ENCODE results near the gene MOGAT3.

The MOGAT3 gene

DNA sequence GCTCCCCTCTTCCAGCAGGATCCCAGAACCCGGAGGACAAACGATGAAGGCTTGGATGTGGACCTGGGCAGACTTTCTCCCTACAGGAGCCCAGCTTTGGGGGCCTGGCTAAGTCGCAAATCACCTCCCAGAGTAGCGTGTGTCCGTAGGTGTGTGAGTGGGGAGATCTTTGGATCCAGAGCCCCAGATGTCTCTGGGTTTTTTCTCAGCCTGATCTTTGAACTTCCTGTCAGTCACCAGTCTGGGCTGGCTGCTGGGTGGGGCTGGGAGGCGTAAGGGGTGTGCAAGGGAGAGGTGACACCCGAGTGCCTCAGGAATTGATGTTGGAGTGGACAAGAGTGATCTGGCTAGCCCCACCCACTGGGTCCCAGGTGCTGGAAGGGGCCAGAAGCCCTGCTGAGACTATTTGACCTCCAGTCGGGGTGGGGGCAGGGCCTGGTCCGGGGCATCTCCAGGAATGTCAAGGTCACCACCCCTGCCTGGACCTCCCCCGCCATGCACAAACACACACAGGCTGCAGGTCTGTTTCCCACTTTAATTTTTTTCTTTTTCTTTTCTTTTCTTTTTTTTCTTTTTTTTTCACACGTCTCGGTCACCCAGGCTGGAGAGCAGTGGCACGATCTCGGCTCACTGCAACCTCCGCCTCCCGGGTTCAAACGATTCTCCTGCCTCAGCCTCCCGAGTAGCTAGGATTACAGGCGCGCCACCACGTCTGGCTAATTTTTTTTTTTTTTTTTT lies at the start of gene MOGAT3:
Gene MOGAT3 (minus strand): TSS at position 175 of the 738 bp plus-strand sequence. CDS start 182 bp downstream, outside the sequence.
- no peak for DNase-seq

GRCh38 chr7:101250324-101250723 lies 49.5 kb upstream of the MOGAT3 start:
- no peak for DNase-seq

GRCh38 chr7:101248276-101248675 lies 47.4 kb upstream of the MOGAT3 start:
- DNase-seq: no peak

DNA sequence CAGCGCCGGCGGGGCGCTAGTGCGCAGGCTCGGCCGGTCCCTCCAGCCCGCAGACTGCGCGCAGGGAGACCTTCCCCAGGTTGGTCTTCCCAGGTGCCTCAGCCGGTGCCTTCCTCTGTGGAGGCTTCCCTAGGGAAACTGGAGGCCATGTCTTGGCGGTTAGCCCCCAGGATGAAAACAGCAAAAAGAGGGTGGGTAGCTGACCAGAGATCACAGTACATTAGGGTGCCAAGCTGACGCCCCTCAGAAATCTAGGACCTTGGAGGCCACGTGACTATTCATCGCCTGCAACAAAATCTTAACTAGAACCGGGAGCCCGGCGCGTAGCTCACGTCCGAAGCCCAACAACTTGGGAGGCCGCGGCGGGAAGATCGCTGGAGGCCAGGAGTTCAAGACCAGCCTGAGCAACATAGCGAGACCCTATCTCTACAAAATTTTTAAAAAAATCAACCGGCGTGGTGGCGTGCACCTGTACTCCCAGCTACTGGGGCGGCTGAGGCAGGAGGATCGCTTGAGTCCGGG lies 44.4 kb upstream of the MOGAT3 start:
- DNase-seq: no peak

DNA sequence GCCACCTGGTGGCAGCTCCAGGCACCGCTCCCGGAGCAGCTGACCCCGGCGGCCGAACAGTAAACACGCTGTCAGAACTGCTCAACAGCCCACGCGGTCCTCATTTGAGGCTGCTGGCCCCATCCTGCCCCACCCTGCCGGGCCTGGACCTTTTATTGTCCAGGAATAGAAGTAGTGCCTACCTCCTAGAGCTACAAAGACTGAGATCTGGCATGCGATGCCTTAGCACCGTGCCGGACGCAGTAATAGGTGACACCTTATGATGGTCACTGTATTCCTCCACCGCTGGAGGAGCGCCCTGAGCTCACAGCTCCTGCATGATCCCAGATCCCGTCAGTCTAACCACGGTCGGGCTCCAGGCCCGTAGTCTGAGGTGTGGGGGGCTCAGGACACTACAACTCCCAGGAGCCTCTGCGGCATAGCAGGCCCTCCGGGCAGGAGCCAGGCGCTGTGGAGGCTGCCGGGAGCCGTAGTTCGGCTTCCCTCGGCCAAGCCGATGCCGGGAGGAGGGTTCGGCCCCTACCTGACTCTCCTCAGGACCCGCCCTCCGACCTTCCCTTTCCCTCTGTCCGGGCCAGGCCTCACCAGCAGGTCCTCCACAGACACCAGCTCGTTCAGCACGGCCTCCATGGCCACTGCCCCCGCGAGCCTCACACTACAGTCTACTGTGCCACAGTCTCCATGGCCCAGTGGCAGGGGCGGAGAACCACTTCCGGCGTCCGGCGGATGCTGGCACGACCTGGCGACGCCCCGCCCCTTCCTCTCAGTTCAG lies 43.7 kb upstream of the MOGAT3 start, which contains the start of gene FIS1:
Gene FIS1 (minus strand): TSS at position 707 of the 772 bp plus-strand sequence. CDS start 77 bp downstream, at position 630.
- peak; percentile 92 for DNase-seq

GRCh38 chr7:101243646-101244374 lies 43.0 kb upstream of the MOGAT3 start:
- no peak for DNase-seq

DNA sequence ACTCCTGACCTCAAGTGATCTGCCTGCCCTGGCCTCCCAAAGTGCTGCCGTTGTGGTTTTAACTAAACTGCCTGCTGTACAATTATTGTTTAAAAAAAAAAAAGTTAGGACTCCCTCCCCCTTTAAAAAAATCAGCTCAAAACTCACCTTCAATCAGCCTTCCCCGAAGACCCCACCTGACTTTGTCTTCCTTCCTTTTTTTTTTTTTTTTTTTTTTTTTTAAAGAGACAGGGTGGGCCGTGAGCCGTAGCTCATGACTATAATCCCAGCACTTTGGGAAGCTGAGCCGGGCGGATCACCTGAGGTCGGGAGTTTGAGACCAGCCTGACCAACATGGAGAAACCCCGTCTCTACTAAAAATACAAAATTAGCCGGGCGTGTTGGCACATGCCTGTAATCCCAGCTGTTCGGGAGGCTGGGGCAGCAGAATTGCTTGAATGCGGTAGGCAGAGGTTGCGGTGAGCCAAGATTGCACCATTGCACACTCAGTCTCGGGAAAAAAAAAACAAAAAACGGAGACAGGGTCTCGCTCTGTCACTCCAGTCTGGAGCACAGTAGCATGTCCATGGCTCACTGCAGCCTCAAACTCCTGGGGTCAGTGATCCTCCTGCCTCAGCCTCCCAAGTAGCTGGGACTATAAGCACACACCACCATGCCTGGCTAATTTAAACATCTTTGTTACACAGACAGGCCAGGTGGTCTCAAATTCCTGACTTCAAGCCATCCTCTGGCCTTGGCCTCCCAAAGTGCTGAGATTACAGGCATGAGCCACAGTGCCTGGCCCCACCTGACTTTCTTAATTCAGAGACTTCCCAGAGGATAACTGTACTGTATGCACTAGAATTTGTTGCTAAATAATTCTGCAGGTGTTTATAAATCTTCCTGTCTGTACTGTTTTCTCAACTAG lies 40.9 kb upstream of the MOGAT3 start:
- no peak for DNase-seq

GRCh38 chr7:101241015-101241363 lies 40.2 kb upstream of the MOGAT3 start:
- no peak for DNase-seq

DNA sequence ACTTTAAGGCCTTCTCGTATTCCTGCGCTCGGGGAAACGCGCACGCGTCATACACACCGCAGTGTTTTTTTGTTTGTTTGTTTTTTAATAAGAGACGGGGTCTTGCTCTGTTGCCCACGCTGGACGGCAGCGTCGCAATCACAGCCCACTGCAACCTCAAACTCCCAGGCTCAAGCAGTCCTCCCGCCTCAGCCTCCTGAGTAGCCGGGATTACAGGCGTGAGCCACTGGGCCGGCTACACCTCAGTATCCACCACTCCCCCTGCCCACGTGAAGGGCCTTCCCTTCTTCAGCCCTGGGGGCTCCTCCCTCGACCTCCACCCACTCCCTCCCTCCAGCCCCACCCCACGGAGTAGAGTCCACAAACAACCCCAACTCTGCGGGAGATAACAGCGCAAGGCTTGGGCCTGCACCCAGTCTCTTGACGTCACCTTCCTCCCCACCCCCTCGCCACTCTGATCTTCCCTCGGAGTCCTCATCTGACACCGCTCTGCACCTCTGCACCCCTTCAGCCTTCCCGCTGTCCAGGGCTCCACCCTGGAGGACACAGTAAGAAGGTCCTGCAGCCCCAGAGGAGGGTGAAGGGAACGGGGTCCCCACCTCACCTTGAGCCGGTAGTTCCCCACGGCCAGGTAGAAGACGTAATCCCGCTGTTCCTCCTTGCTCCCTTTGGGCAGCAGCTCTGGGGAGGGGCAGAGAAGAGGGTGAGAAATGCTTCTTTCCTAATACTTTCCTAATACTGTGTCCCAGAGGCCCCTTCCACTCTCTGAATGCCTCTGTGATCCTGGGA lies 39.6 kb upstream of the MOGAT3 start:
- DNase-seq: no peak

DNA sequence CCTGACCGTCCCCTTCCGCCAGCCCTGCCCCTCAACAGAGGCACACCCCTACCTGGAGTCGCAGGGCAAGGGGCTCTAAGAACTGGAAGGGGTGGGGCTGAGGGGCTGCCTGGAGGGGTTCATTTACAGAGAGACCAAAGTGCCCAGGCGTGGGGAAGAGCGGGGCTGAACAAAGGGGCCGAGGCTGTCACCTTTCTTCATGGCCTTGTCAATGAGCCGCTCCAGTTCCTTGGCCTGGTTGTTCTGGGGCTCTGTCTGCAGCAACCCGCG lies 39.0 kb upstream of the MOGAT3 start:
- no peak for DNase-seq

DNA sequence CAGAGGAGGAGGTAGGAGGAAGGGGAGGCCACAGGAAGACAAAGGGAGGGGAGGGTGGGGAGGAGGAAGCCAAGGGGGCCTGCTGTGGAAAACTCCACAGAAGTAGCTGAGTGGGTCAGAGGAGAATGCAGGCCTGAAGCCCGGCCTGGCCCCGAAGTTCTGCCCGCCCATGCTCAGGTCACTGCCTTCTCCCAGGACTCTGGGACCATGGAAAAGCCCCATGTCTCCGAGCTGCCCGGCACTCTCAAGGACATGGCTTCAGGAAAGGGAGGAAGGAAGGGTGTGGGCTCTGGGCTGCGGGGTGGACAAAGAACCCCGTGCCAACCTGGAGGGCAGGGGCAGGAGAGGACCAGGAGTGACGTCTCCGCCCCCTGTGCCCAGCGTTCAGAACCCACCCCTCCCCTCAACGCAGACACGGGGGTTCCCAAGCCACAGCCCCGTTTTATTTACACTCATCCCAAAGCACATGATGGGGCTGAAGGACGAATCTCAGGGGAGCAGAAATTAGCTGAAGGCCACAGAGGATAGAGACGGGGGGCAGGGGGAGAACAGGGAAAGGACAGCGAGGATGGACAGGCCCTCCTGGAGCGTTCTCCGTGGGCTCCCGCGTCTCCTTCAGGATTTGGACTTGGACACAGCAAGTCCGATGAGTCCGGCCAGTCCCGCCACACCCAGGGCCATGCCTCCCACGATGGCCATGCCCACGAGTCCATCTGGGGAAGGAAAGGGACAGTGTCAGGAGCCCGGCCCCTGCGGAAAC lies 38.5 kb upstream of the MOGAT3 start:
- no peak for DNase-seq

DNA sequence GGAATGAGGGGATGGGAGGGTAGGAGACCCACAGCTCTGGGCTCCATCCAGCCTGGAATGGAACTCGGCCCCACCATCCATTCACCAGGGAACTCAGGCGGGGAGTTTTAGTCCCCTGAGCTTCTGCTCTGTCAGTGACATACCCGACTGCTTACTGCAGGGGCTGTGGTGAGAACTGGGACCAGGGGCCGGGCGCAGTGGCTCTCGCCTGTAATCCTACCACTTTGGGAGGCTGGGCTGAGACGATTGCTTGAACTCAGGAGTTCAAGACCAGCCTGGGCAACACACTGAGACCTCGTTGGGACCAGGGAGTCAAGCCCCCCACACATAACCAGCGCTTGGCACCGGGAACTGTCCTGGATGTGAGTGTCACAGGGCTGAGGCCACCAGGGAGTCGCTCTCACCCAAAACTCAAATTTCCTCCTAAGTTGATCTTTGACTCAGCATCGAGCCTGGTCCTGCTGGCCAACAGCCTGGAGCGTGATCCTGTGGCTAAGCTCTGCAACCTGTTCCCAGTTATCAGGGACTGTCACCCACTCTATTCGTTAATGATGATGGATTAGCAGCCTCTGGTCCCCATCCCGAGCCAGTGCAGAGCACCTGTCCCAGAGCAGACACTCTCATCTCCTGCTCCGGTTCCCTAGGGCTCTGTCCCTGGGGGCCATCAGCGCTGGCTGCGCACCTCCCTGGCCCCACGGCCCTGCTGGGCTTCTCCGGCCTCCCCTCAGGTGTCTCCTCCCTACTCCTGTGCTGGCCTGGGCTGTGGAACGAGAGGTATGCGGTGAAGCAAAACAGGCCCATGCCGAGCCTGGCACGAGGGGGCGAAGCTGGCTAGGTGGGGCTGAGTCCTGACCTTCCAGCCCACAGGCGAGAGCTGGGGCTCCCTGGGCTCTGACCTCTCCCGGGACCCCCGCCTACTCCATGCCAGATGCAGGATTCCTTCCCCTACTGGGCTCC lies 37.7 kb upstream of the MOGAT3 start:
- no peak for DNase-seq

DNA sequence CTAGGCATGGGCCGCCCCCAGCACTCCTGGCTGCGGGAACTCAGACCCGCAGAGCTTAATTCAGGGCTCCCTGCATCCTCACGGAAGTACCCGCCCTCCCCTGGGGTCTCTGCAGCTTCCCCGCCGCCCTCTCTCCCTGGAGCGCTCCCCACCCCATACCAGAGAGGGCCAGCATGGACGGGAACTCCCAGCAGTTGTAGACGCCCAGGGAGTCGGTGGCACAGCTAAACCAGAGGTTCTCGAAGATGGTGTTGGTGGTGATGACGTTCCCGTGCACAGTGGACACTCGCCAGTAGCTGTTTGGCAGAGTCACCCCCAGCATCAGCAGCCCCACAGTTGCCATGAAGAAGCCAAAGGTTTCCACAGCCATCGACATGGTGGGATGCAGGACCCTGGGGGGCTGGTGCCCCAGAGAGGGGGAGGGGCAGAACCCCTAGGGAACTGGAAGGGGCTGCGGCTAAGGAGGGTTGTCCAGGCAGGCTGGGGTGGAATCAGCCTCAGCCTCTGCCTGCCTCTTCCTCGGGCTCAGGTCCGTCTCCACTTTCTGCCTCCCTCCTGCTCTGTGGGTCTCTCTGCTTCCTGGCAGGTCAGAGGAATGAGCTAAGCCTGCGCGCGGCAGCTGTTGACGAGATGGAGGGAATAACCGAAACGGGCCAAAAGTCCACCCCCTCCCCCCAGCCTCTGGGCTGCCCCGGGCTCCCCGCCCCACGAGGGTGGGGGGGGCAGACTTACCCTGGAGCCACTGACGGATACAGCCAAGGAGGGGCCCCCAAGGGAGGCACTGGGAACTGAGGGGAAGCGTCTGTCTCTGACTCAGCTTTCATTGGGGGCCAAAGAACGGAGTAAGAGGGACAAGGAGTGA lies 36.6 kb upstream of the MOGAT3 start, which contains the start of gene CLDN15:
Gene CLDN15 (minus strand): TSS at position 597 of the 862 bp plus-strand sequence. CDS start 221 bp downstream, at position 376.
- no peak for DNase-seq

- DNase-seq: no peak
Observed at GRCh38 chr7:101236292-101236835, 35.5 kb upstream of the MOGAT3 start.

DNA sequence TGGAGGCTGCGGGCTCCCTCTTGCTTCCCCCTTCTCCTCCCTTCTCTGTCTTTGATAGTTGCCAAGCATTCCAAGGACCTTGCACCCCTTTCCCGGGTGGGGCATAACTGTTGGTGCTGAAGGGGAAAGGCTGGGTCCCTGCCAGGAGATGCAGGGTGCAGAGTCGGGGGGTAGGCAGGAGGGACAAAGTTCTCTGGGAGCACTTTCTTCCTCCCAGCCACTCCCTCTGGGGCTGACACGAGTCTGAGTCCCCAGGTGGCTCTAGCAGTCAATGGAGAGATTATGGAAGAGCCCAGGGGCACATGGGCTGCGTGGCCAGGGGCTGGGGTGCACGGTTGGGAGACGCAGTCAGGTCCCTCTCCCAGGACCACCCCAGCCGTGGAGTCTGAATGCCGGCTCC lies 34.7 kb upstream of the MOGAT3 start:
- no peak for DNase-seq

- DNase-seq: no peak
Observed at GRCh38 chr7:101235050-101235449, 34.2 kb upstream of the MOGAT3 start.

- no peak for DNase-seq
Observed at GRCh38 chr7:101234636-101235035, 33.8 kb upstream of the MOGAT3 start.

DNA sequence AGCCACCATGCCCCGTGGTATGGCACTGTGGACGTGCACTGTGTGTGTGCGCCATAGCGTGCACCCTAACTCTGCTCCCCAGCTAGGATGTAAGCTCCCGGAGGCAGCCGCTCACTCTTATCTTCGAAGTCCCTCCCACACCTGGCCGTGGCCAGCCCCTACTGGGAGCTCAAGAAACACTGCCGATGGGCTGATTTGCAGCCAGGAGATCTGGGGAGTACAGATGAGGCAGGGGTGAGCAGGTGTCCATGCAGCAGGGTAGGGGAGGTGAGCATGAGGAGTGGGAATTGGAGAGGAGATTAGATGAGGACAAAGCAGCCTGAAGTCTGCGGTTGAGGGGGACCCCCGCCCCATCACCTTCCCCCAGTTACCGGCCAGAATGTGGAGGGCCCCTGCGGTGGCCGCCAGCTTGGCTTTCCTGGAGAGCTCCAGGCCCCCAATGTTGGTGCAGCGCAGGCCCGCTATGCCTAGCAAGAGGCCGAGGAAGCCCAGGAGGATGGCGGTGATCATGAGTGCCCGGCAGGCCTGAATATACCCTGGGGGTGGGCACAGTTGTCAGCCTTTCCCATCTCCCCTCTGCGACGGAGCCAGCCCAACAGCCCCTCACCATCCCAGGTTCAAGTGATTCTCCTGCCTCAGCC lies 33.2 kb upstream of the MOGAT3 start:
- no peak for DNase-seq

Data from stimulated activated CD4-positive, alpha-beta T cell treated with anti-CD3 and anti-CD28 coated beads, Interleukin-1b, Interleukin-23, amount 100 ng/mL, for 48 hours (primary cell).